PC-3 (cell line): ENCODE measurements around the gene AWAT2. TPM values are rescaled to one million over a fixed set of nuclear protein-coding genes. Genes with fewer than 3 reads are reported as not detected.

Experiments
- ATAC-seq: fragments of 200-7000 bp; cut with Tn5 transposase; 2 replicates; pipeline ENCODE4 v1.9.1; 2020; ENCODE audit warnings: mild to moderate bottlenecking, moderate library complexity
- BruUV-seq: library from RNA; stranded (reverse); fragments of 400-500 nt; replicated peaks from 2 replicates; lab custom pipeline; 2021; lab: Mats Ljungman, UMichigan
- CTCF ChIA-PET: fragments of 300-600 bp; sonication (Branson Sonifier 250); formaldehyde crosslinking; loops from one replicate; lab custom pipeline; 2022; ENCODE audit warnings: antibody characterized with exemption; lab: Charles Lee
- POLR2A ChIA-PET: fragments of 300-600 bp; sonication (Branson Sonifier 250); formaldehyde crosslinking; loops from one replicate; lab custom pipeline; 2022; ENCODE audit warnings: antibody characterized with exemption; ENCODE audit not compliant: unreplicated experiment; lab: Charles Lee
- DNase-seq: peaks from one replicate; pipeline ENCODE4 v3.0.0-alpha.2; 2015
- H2AFZ ChIP-seq: fragments of 300-600 bp; sonication (generic); 2 replicates; pipeline ENCODE4 v1.6.0; 2016; ENCODE audit warnings: antibody characterized with exemption, low read length
- H3F3A ChIP-seq: fragments of 300-600 bp; sonication (generic); one replicate; pipeline ENCODE4 v1.6.0; 2017; ENCODE audit warnings: antibody characterized with exemption, low read length, control low read depth, mild to moderate bottlenecking; ENCODE audit not compliant: unreplicated experiment
- H3K27ac ChIP-seq: fragments of 300-600 bp; sonication (generic); 2 replicates; pipeline ENCODE4 v1.5.1; 2016; ENCODE audit warnings: mild to moderate bottlenecking, low read length
- H3K27me3 ChIP-seq: fragments of 300-600 bp; sonication (generic); 2 replicates; pipeline ENCODE4 v1.6.1; 2016; ENCODE audit warnings: low read length, mixed read lengths
- H3K36me3 ChIP-seq: fragments of 300-600 bp; sonication (generic); 2 replicates; pipeline ENCODE4 v1.6.1; 2016; ENCODE audit warnings: low read depth, mixed run types, low read length, mixed read lengths
- H3K4me1 ChIP-seq: fragments of 300-600 bp; sonication (generic); 2 replicates; pipeline ENCODE4 v1.5.1; 2016; ENCODE audit warnings: low read length; ENCODE audit not compliant: insufficient read depth
- H3K4me2 ChIP-seq: fragments of 300-600 bp; sonication (generic); 2 replicates; pipeline ENCODE4 v1.6.0; 2016; ENCODE audit warnings: low read length
- H3K4me3 ChIP-seq: fragments of 300-600 bp; sonication (generic); 2 replicates; pipeline ENCODE4 v1.5.1; 2016; ENCODE audit warnings: mild to moderate bottlenecking, low read length, mixed read lengths
- H3K79me2 ChIP-seq: fragments of 300-600 bp; sonication (generic); 2 replicates; pipeline ENCODE4 v1.6.1; 2017; ENCODE audit warnings: low read length, mixed read lengths
- H3K9ac ChIP-seq: fragments of 300-600 bp; sonication (generic); 2 replicates; pipeline ENCODE4 v1.6.0; 2016; ENCODE audit warnings: mild to moderate bottlenecking, low read length
- H3K9me2 ChIP-seq: fragments of 300-600 bp; sonication (generic); replicated peaks from 2 replicates; pipeline ENCODE4 v1.6.1; 2016; ENCODE audit warnings: mixed run types, low read length, mixed read lengths
- H3K9me3 ChIP-seq: fragments of 300-600 bp; sonication (generic); 2 replicates; pipeline ENCODE4 v1.6.1; 2016; ENCODE audit warnings: low read length, mixed read lengths
- H4K20me1 ChIP-seq: fragments of 300-600 bp; sonication (generic); 2 replicates; pipeline ENCODE4 v1.6.1; 2016; ENCODE audit warnings: low read length, mixed read lengths
- EZH2 ChIP-seq: fragments of 300-600 bp; sonication (generic); IDR thresholded peaks from one replicate; pipeline ENCODE4 v1.6.1; 2017; ENCODE audit warnings: antibody characterized with exemption, mild to moderate bottlenecking, low read length; ENCODE audit not compliant: unreplicated experiment
- EZH2phosphoT487 ChIP-seq: fragments of 300-600 bp; sonication (generic); IDR thresholded peaks from 2 replicates; pipeline ENCODE4 v1.6.1; 2018; ENCODE audit warnings: mild to moderate bottlenecking, antibody characterized with exemption, low read length, borderline replicate concordance
- intact Hi-C: fragments of 100-400 bp; cut with micrococcal nuclease; formaldehyde crosslinking; loops from 2 replicates; pipeline ENCODE4 v1.9.0; 2023
- total RNA-seq: library from RNA; depleted of rRNA; stranded (reverse); fragments of >200 nt; gene quantifications from 2 replicates; pipeline ENCODE4 v1.2.3, GENCODE V29; 2014
- TF ChIP-seq, protein P1 (sequence below): fragments of 300-600 bp; sonication (generic); conservative IDR thresholded peaks from 2 replicates; pipeline ENCODE4 v1.5.1; 2017; ENCODE audit warnings: antibody characterized with exemption, low read depth, mild to moderate bottlenecking, low read length

AWAT2 gene
- total RNA-seq, 1 experiment from 2014 or later, result not detected

DNA sequence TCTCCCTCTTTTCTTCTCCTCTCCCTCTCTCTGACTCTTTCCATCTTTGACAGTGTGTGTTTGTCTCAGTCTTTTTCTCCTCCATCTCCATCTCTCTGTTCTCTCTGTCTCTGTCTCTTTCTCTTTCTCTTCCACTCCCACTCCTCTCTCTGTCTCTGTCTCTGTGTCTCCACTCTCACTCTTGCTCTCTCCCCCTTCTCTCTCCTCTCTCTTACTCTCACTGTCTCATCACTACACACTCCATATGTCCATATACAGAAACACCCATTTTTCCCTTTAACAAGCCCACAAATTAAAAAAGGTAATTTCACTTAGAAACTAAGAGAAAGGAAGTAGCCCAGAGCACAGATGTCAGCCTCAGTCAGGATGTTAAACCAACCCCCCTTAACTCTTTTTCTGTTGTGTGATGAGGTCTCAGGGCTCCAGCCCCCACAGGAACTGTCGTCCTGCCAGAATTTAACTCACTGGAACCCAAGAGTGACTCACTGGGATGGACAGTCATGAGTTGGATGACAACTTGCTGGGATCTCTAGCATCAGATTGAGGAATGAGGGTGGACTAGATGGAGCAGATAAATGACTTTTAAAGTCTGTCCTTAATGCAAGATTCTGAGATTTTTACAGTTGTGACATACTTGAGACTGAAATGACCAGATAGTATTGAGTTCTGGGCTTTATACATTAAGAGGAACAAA lies 40.0 kb upstream of the AWAT2 start:
- peaks cover 35% of the 10 kb centered on the region for H3K4me1 ChIP-seq
- no peaks in the 10 kb centered on the region for H3K9me3 ChIP-seq
- H3K27me3 ChIP-seq, result no peaks in the 10 kb centered on the region
- peak overlapping the region; percentile 57 for H3K27ac ChIP-seq
- ChIA-PET CTCF (no interaction called here), POLR2A (no interaction called here)
- H2AFZ ChIP-seq, result no peak overlapping the region
- no peaks in the 10 kb centered on the region for H3K36me3 ChIP-seq
- no peaks in the 10 kb centered on the region for H3K79me2 ChIP-seq
- H4K20me1 ChIP-seq, result no peaks in the 10 kb centered on the region
- no peak overlapping the region for H3K4me3 ChIP-seq
- H3K9ac ChIP-seq, result peak overlapping the region; percentile 40; the same call in 1 of the 2 replicates
- intact Hi-C loops, result loop anchor here (2.0 to 10.0 kb wide), 2 partner anchors 43 to 665 kb away; no protein-coding TSS in a partner anchor
- no peak for TF ChIP-seq EZH2
- TF ChIP-seq EZH2phosphoT487, result no peak
- TF ChIP-seq, protein P1, sequence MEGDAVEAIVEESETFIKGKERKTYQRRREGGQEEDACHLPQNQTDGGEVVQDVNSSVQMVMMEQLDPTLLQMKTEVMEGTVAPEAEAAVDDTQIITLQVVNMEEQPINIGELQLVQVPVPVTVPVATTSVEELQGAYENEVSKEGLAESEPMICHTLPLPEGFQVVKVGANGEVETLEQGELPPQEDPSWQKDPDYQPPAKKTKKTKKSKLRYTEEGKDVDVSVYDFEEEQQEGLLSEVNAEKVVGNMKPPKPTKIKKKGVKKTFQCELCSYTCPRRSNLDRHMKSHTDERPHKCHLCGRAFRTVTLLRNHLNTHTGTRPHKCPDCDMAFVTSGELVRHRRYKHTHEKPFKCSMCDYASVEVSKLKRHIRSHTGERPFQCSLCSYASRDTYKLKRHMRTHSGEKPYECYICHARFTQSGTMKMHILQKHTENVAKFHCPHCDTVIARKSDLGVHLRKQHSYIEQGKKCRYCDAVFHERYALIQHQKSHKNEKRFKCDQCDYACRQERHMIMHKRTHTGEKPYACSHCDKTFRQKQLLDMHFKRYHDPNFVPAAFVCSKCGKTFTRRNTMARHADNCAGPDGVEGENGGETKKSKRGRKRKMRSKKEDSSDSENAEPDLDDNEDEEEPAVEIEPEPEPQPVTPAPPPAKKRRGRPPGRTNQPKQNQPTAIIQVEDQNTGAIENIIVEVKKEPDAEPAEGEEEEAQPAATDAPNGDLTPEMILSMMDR, result no peak
- no peaks in the 10 kb centered on the region for H3F3A ChIP-seq
- H3K4me2 ChIP-seq, result peak overlapping the region; percentile 22; the same call in 1 of the 2 replicates
- peak; percentile 65 for ATAC-seq
- DNase-seq, result peak; percentile 74
- BruUV-seq, result TSS peak; percentile 43
- H3K9me2 ChIP-seq, result no peaks in the 10 kb centered on the region

DNA sequence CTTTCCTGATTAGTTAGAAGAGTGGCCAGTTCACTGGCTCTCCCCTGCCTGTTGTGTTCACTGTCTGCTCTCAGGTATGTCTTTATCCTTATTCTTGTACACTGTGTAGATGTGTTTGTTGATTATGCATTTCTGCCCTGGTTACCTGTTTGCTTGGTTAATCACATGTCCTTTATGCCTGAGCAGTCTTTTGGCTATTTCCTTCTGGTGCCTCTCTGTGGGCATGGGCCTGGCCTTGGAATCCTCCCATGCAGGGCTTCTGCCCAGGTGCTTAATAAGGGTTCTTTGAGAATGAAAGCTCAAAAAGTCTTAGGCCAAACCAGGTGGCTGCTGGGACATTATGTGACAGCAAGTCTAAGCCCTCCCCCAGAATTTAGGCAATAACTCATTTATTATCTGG lies 39.0 kb upstream of the AWAT2 start:
- Histone ChIP-seq H4K20me1 (no peaks in the 10 kb centered on the region), H3K4me3 (no peak overlapping the region), H2AFZ (no peak overlapping the region), H3K27ac (peak overlapping the region; percentile 57), H3F3A (no peaks in the 10 kb centered on the region), H3K9ac (no peak overlapping the region), H3K27me3 (no peaks in the 10 kb centered on the region), H3K9me2 (no peaks in the 10 kb centered on the region), H3K4me1 (peaks cover 35% of the 10 kb centered on the region), H3K9me3 (no peaks in the 10 kb centered on the region), H3K4me2 (no peak overlapping the region), H3K36me3 (no peaks in the 10 kb centered on the region), H3K79me2 (no peaks in the 10 kb centered on the region)
- BruUV-seq, result no TSS peak
- CTCF ChIA-PET, result no interaction called here
- intact Hi-C loops, result loop anchor here (2.0 kb wide), 1 partner anchor 42 kb away; no protein-coding TSS in a partner anchor
- POLR2A ChIA-PET, result interaction anchor here (0.5 kb wide), 1 partner anchor 8 kb away, joined by 5 read pairs; no protein-coding TSS in a partner anchor
- ATAC-seq (no peak; the same call in 1 of the 2 replicates), DNase-seq (no peak)
- TF ChIP-seq EZH2phosphoT487, result no peak

DNA sequence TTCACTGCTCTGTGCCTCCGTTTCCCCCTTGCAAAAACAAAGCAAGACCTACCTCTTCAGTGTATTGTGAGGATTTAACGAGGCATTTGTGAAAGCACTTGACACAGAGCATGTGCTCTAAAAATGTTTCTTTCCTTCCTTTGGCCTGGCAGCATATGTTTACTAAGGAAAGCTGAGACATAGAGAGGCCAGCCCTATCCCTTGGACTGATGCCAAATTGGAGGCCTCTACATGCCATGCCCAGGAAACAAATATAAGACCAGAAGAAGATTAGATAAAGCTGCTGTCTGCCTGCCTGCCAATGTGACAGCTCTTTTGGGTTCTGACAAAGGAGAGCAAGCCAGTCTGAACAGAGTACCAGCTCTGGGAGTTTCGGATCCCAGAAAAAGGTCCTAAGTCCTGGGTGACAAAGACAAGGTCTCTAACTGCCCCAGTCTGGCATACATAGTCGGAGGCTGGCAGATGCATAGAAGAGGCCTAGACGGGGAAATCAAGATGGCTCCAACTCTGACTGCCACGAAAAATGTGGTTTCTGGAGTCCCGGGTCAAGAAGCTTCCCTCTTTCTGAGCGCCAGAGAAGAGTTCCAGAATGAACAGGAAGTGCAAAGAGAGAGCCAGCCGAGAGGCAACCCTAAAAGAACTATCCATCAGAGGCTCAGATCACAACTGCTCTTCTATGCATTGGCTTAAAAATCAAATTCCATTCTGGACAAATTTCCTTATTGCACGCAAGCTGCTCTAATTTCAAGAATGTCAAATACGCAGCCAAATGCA lies 38.3 kb upstream of the AWAT2 start:
- H3K79me2 ChIP-seq, result no peaks in the 10 kb centered on the region
- H4K20me1 ChIP-seq, result no peaks in the 10 kb centered on the region
- H3K4me2 ChIP-seq, result no peak overlapping the region; the same call in 1 of the 2 replicates
- H3K4me3 ChIP-seq, result no peak overlapping the region
- H3K27ac ChIP-seq, result peak overlapping the region; percentile 57
- ChIA-PET POLR2A (interaction anchor here (0.6 kb wide), 1 partner anchor 8 kb away, joined by 3 read pairs; no protein-coding TSS in a partner anchor), CTCF (interaction anchor here (0.7 to 0.9 kb wide), 2 partner anchors 8 to 9 kb away, joined by 3 to 4 read pairs; no protein-coding TSS in a partner anchor)
- peak; percentile 54 for ATAC-seq
- intact Hi-C loops, result loop anchor here (2.0 kb wide), 1 partner anchor 41 kb away; no protein-coding TSS in a partner anchor
- peaks cover 35% of the 10 kb centered on the region for H3K4me1 ChIP-seq
- peak overlapping the region; percentile 75 for H2AFZ ChIP-seq
- H3K27me3 ChIP-seq, result no peaks in the 10 kb centered on the region
- no peak overlapping the region; the same call in 1 of the 2 replicates for H3K9ac ChIP-seq
- TF ChIP-seq, protein P1, result no peak
- no peaks in the 10 kb centered on the region for H3K9me2 ChIP-seq
- H3K36me3 ChIP-seq, result no peaks in the 10 kb centered on the region
- BruUV-seq, result TSS peak; percentile 64
- no peaks in the 10 kb centered on the region for H3K9me3 ChIP-seq
- peak; percentile 59 for DNase-seq
- H3F3A ChIP-seq, result no peaks in the 10 kb centered on the region
